ENCODE results near the gene MICB. TPM values are rescaled to one million over a fixed set of nuclear protein-coding genes. Genes with fewer than 3 reads are reported as not detected.
A peak's percentile ranks its signal among the peaks of the same experiment; 100 is the strongest.

MICB gene
- total and polyA plus RNA-seq, 9 of the 15 experiments (the other 6 are each of a cell fraction or from before 2014, with no cell fraction given): 13.3 to 34.5 (median 19.8) TPM

DNA sequence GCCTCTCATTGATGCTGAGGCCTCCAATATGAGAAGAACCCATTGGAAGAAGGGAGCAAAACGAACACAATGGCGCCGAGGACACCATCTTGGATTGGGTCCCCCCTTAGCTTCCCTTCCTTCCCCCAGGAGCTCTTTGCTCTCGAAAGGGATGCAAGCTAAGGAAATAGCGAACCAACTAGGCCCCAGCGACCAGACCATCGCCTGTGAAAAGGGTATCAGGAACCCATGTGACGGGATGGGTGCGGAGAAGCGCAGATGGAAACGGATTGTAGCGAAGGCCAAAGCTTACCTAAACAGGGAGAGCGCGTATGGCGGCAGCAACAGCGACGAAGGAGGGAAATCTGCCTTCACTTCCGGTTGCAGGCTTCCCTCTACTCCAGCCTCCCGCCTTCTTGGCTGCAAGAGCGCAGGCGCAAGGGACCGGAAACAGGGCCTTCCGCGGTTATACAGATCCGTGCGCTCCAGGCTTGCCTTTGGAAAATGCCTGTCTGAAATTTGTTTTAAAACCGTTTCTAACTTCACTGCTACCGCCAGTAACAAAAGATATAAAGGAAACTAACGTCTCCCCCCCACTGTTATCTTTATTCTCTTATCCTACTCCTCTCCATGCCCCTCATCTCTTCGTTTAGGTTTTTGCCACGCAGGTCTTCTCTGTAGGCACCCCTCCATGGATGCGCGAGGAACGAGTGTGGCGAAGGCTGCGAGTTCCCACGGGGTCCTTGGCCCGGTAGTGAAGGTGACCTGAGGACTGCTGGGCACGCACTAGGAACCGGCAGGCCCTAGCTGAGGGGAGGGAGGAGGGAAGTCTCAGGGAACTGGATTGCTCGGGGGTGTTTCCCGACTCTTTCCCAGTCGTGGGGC lies 43.9 kb downstream of the MICB start, which contains the start of gene DDX39B (continued):
- TF ChIP-seq PCBP2 (IDR thresholded peaks at IDR 0.05; ENCODE audit: low read depth, low read length, poor library complexity, severe bottlenecking) (no peak), DACH1 (IDR thresholded peaks at IDR 0.05; ENCODE audit: partially characterized antibody) (peak; percentile 98), FOXP1 (CRISPR knock-in tag; IDR thresholded peaks at IDR 0.05) (no peak; the same call in 1 of the 2 replicates), ZNF384 (IDR thresholded peaks at IDR 0.05; ENCODE audit: low read depth, low read length) (no peak), ZNF707 (CRISPR knock-in tag; conservative IDR thresholded peaks at IDR 0.05) (0 out of 2 replicates have a peak, but pooled peaks have one; percentile 11), EGR1 (conservative IDR thresholded peaks at IDR 0.05) (no peak; the same call in 1 of the 2 replicates), CXXC5 (CRISPR knock-in tag; IDR thresholded peaks at IDR 0.05) (peak; percentile 87), SP1 (CRISPR knock-in tag; IDR thresholded peaks at IDR 0.05) (peak; percentile 88), USF1 (CRISPR knock-in tag; IDR thresholded peaks at IDR 0.05) (no peak; the same call in 1 of the 2 replicates), FOS (IDR thresholded peaks at IDR 0.05; ENCODE audit: extremely low read depth, insufficient read length) (no peak), ZNF445 (CRISPR knock-in tag; IDR thresholded peaks at IDR 0.05; ENCODE audit: low read depth) (0 out of 2 replicates have a peak, but pooled peaks have one; percentile 16), HES1 (IDR thresholded peaks at IDR 0.05; ENCODE audit: low read depth) (no peak; the same call in 1 of the 2 replicates), FOXJ3 (CRISPR knock-in tag; IDR thresholded peaks at IDR 0.05) (no peak), ZNF23 (CRISPR knock-in tag; IDR thresholded peaks at IDR 0.05) (peak; percentile 62; the same call in 1 of the 2 replicates), HDAC1 (IDR thresholded peaks at IDR 0.05) (peak in 1 of 2 experiments; percentile 90; a peak in 2 of 4 replicates)
- TF ChIP-seq, protein P1, sequence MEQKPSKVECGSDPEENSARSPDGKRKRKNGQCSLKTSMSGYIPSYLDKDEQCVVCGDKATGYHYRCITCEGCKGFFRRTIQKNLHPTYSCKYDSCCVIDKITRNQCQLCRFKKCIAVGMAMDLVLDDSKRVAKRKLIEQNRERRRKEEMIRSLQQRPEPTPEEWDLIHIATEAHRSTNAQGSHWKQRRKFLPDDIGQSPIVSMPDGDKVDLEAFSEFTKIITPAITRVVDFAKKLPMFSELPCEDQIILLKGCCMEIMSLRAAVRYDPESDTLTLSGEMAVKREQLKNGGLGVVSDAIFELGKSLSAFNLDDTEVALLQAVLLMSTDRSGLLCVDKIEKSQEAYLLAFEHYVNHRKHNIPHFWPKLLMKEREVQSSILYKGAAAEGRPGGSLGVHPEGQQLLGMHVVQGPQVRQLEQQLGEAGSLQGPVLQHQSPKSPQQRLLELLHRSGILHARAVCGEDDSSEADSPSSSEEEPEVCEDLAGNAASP (IDR thresholded peaks at IDR 0.05): peak; percentile 66
- TF ChIP-seq, protein P2, sequence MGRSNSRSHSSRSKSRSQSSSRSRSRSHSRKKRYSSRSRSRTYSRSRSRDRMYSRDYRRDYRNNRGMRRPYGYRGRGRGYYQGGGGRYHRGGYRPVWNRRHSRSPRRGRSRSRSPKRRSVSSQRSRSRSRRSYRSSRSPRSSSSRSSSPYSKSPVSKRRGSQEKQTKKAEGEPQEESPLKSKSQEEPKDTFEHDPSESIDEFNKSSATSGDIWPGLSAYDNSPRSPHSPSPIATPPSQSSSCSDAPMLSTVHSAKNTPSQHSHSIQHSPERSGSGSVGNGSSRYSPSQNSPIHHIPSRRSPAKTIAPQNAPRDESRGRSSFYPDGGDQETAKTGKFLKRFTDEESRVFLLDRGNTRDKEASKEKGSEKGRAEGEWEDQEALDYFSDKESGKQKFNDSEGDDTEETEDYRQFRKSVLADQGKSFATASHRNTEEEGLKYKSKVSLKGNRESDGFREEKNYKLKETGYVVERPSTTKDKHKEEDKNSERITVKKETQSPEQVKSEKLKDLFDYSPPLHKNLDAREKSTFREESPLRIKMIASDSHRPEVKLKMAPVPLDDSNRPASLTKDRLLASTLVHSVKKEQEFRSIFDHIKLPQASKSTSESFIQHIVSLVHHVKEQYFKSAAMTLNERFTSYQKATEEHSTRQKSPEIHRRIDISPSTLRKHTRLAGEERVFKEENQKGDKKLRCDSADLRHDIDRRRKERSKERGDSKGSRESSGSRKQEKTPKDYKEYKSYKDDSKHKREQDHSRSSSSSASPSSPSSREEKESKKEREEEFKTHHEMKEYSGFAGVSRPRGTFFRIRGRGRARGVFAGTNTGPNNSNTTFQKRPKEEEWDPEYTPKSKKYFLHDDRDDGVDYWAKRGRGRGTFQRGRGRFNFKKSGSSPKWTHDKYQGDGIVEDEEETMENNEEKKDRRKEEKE (IDR thresholded peaks at IDR 0.05; ENCODE audit: borderline replicate concordance in 1 of 2, control insufficient read depth in 1 of 2, low read depth in 2 of 2, low read length in 1 of 2): no peak
- TF ChIP-seq, protein P3, sequence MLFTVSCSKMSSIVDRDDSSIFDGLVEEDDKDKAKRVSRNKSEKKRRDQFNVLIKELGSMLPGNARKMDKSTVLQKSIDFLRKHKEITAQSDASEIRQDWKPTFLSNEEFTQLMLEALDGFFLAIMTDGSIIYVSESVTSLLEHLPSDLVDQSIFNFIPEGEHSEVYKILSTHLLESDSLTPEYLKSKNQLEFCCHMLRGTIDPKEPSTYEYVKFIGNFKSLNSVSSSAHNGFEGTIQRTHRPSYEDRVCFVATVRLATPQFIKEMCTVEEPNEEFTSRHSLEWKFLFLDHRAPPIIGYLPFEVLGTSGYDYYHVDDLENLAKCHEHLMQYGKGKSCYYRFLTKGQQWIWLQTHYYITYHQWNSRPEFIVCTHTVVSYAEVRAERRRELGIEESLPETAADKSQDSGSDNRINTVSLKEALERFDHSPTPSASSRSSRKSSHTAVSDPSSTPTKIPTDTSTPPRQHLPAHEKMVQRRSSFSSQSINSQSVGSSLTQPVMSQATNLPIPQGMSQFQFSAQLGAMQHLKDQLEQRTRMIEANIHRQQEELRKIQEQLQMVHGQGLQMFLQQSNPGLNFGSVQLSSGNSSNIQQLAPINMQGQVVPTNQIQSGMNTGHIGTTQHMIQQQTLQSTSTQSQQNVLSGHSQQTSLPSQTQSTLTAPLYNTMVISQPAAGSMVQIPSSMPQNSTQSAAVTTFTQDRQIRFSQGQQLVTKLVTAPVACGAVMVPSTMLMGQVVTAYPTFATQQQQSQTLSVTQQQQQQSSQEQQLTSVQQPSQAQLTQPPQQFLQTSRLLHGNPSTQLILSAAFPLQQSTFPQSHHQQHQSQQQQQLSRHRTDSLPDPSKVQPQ (CRISPR knock-in tag; IDR thresholded peaks at IDR 0.05; ENCODE audit: borderline replicate concordance): 0 out of 2 replicates have a peak, but pooled peaks have one; percentile 44

All from K562 (cell line).